Measurements from ENCODE around the gene RIN3. TPM values are rescaled to one million over a fixed set of nuclear protein-coding genes. Genes with fewer than 3 reads are reported as not detected.

The RIN3 gene
- total RNA-seq, 2 donors from 2014 or later, result 19.1 to 19.9 TPM

GRCh38 chr14:92647797-92648279 lies 134.3 kb downstream of the RIN3 start:
- no peak for ATAC-seq

GRCh38 chr14:92649066-92649465 lies 135.5 kb downstream of the RIN3 start:
- ATAC-seq (no peak), DNase-seq (no peak)
- intact Hi-C loops (cut with DNase I), result no loop called here

More at GRCh38 chr14:92647797-92648279, 134.3 kb downstream of the RIN3 start:
- no peak for DNase-seq
- intact Hi-C loops (cut with DNase I), result no loop called here

GRCh38 chr14:92649934-92650545 lies 136.5 kb downstream of the RIN3 start:
- DNase-seq, result peak; percentile 67
- peak; percentile 46 to 70 for ATAC-seq
- intact Hi-C loops (cut with DNase I), result no loop called here

GRCh38 chr14:92650581-92651105 lies 137.1 kb downstream of the RIN3 start:
- DNase-seq (no peak), ATAC-seq (no peak)
- intact Hi-C loops (cut with DNase I), result no loop called here

- intact Hi-C loops (cut with DNase I), result no loop called here
- ATAC-seq (peak; percentile 21 to 48), DNase-seq (peak; percentile 52)
Observed at GRCh38 chr14:92651106-92651757, 137.7 kb downstream of the RIN3 start.

GRCh38 chr14:92651758-92652406 lies 138.3 kb downstream of the RIN3 start:
- ATAC-seq (peak; percentile 29), DNase-seq (peak; percentile 62)
- intact Hi-C loops (cut with DNase I), result no loop called here

GRCh38 chr14:92652413-92653151 lies 139.0 kb downstream of the RIN3 start:
- intact Hi-C loops (cut with DNase I), result no loop called here
- no peak for DNase-seq
- ATAC-seq, result peak in 1 of 2 donors; percentile 2

- ATAC-seq (no peak), DNase-seq (no peak)
- intact Hi-C loops (cut with DNase I), result no loop called here
Observed at GRCh38 chr14:92653162-92653651, 139.6 kb downstream of the RIN3 start.

- intact Hi-C loops (cut with DNase I), result no loop called here
- DNase-seq, result no peak
- ATAC-seq, result no peak
Observed at GRCh38 chr14:92654239-92654901, 140.8 kb downstream of the RIN3 start.

GRCh38 chr14:92655419-92656201 lies 142.0 kb downstream of the RIN3 start:
- ATAC-seq (peak in 1 of 2 donors; percentile 5), DNase-seq (no peak)
- intact Hi-C loops (cut with DNase I), result no loop called here

- no peak for ATAC-seq
- intact Hi-C loops (cut with DNase I), result no loop called here
- DNase-seq, result no peak
Observed at GRCh38 chr14:92656306-92657081, 142.9 kb downstream of the RIN3 start.

GRCh38 chr14:92657457-92658142 lies 144.0 kb downstream of the RIN3 start:
- intact Hi-C loops (cut with DNase I), result no loop called here
- DNase-seq, result peak; percentile 68
- peak; percentile 51 to 67 for ATAC-seq

GRCh38 chr14:92658160-92658559 lies 144.6 kb downstream of the RIN3 start:
- DNase-seq (no peak), ATAC-seq (no peak)
- intact Hi-C loops (cut with DNase I), result no loop called here

GRCh38 chr14:92658684-92659083 lies 145.1 kb downstream of the RIN3 start:
- intact Hi-C loops (cut with DNase I), result no loop called here
- DNase-seq (no peak), ATAC-seq (no peak)

- ATAC-seq, result peak; percentile 53 to 56
Observed at GRCh38 chr14:92659765-92660561, 146.4 kb downstream of the RIN3 start.

GRCh38 chr14:92660571-92660970 lies 147.0 kb downstream of the RIN3 start:
- no peak for DNase-seq
- intact Hi-C loops (cut with DNase I), result no loop called here
- ATAC-seq, result no peak

More at GRCh38 chr14:92659765-92660561, 146.4 kb downstream of the RIN3 start:
- DNase-seq, result peak; percentile 46
- intact Hi-C loops (cut with DNase I), result no loop called here
